22Rv1 (cell line): ENCODE data around the gene C14orf132.

Experiments used
- H3K27ac ChIP-seq: fragments of 450-650 bp; 2 replicates; pipeline ENCODE4 v1.5.1; 2017
- CTCF ChIP-seq: fragments of 450-650 bp; IDR thresholded peaks from 2 replicates; pipeline ENCODE4 v1.5.1; 2017; ENCODE audit warnings: mild to moderate bottlenecking
- ZFX ChIP-seq: fragments of 450-650 bp; IDR thresholded peaks from 2 replicates; pipeline ENCODE4 v1.6.1; 2017; ENCODE audit warnings: antibody characterized with exemption, borderline replicate concordance

Gene C14orf132

GRCh38 chr14:96102081-96102856 is 63.1 kb downstream of the C14orf132 start:
- H3K27ac ChIP-seq = no peak overlapping the region
- TF ChIP-seq ZFX (no peak), CTCF (no peak)

GRCh38 chr14:96103075-96103474 is 63.9 kb downstream of the C14orf132 start:
- TF ChIP-seq ZFX (no peak), CTCF (no peak)
- H3K27ac ChIP-seq = no peak overlapping the region

GRCh38 chr14:96103560-96104460 is 64.6 kb downstream of the C14orf132 start:
- no peak overlapping the region for H3K27ac ChIP-seq
- TF ChIP-seq ZFX (no peak), CTCF (no peak)

- H3K27ac ChIP-seq = no peak overlapping the region
- no peak for TF ChIP-seq CTCF
- no peak for TF ChIP-seq ZFX
Observed at GRCh38 chr14:96104469-96105057, 65.4 kb downstream of the C14orf132 start.

GRCh38 chr14:96105089-96105925 is 66.1 kb downstream of the C14orf132 start:
- TF ChIP-seq ZFX (no peak), CTCF (no peak)

GRCh38 chr14:96105926-96106441 is 66.8 kb downstream of the C14orf132 start:
- TF ChIP-seq ZFX = no peak
- no peak for TF ChIP-seq CTCF
- H3K27ac ChIP-seq = no peak overlapping the region

More at GRCh38 chr14:96105089-96105925, 66.1 kb downstream of the C14orf132 start:
- H3K27ac ChIP-seq = no peak overlapping the region
